Measurements from ENCODE around the gene DR1.
A peak's percentile ranks its signal among the peaks of the same experiment; 100 is the strongest.

Gene DR1

DNA sequence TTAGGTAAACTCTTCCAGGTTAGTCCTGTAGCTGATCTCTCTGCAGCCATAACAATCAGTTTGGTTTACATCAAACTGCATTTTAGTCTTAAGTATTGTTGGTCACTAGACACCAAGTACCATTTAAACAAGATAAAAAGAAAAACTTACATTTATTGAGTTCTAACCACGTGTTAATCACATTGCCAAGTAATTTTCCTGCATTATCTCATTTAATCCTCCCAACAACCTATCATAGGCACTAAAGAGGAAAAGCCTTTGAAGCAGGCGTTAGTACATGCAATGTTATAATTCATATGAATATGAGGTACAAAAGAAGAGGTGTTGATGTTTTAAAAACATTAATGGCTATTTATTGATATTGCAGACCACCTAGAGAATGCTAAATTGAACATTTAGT is 9.0 kb downstream of the DR1 start:
- Histone ChIP-seq H3K79me2 (ENCODE audit: control insufficient read depth, insufficient read depth, low read length, poor library complexity) (peaks cover 6% of the 10 kb centered on the region), H3K9ac (ENCODE audit: low read length) (no peak overlapping the region), H3K23ac (ENCODE audit: low read length) (no peak overlapping the region), H2BK12ac (ENCODE audit: low read length) (no peak overlapping the region), H2AK5ac (ENCODE audit: low read length) (no peak overlapping the region), H3K79me1 (ENCODE audit: low read length) (no peaks in the 10 kb centered on the region), H2AFZ (ENCODE audit: insufficient read depth, low read length, poor library complexity) (no peak overlapping the region), H3K36me3 (ENCODE audit: control insufficient read depth in 1 of 2, insufficient read depth in 2 of 2, low read length in 2 of 2) (peaks cover 5 to 14% of the 10 kb centered on the region in 2 experiments), H4K12ac (ENCODE audit: low read depth, low read length) (no peak overlapping the region), H3K4me2 (ENCODE audit: low read length) (no peak overlapping the region), H4K91ac (ENCODE audit: low read depth, low read length) (no peak overlapping the region), H3K9me3 (ENCODE audit: insufficient read depth, low read depth, low read length) (no peaks in the 10 kb centered on the region), H3K18ac (ENCODE audit: low read length) (no peak overlapping the region), H3K27me3 (ENCODE audit: insufficient read depth, low read length) (no peaks in the 10 kb centered on the region), H3K4me1 (ENCODE audit: control insufficient read depth in 1 of 2, insufficient read depth in 2 of 2, low read length in 2 of 2) (no peaks in the 10 kb centered on the region), H3K4me3 (ENCODE audit: low read depth, low read length) (no peak overlapping the region), H4K8ac (ENCODE audit: low read depth, low read length) (no peak overlapping the region), H3K14ac (ENCODE audit: low read length) (no peak overlapping the region), H2BK120ac (ENCODE audit: insufficient read depth, low read length, poor library complexity) (no peak overlapping the region), H3K27ac (ENCODE audit: low read depth, low read length) (no peak overlapping the region), H2BK5ac (ENCODE audit: low read depth, low read length, poor library complexity) (no peak overlapping the region), H3K4ac (ENCODE audit: low read depth, low read length) (no peak overlapping the region)
- DNase-seq, result no peak
- no CpG with 5 or more reads among the region's 2 CpGs for WGBS (ENCODE audit: extremely low coverage, insufficient coverage, insufficient read length)

DNA sequence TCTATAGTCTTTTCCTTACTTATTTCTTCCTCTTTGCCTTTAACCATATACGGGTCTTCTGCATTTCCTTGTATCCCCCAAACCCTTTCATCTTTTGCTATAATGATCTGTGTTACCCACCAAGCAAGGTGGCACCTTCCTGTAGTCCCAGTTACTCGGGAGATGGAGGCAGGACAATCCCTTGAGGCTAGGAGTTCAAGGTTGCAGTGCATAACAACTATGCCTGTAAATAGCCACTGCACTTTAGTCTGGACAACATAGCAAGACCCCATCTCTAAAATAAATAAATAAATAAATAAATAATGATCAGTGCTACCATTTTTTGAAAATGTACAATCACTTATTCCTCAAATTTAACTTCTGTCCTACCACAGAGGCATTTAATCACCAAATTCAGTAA is 11.5 kb downstream of the DR1 start:
- Histone ChIP-seq H3K79me1 (ENCODE audit: low read length) (no peaks in the 10 kb centered on the region), H3K9me3 (ENCODE audit: insufficient read depth, low read depth, low read length) (no peaks in the 10 kb centered on the region), H3K4me3 (ENCODE audit: low read depth, low read length) (no peak overlapping the region), H3K18ac (ENCODE audit: low read length) (no peak overlapping the region), H2BK12ac (ENCODE audit: low read length) (no peak overlapping the region), H2AK5ac (ENCODE audit: low read length) (no peak overlapping the region), H4K8ac (ENCODE audit: low read depth, low read length) (no peak overlapping the region), H3K27ac (ENCODE audit: low read depth, low read length) (no peak overlapping the region), H3K4me2 (ENCODE audit: low read length) (no peak overlapping the region), H4K12ac (ENCODE audit: low read depth, low read length) (no peak overlapping the region), H2AFZ (ENCODE audit: insufficient read depth, low read length, poor library complexity) (no peak overlapping the region), H3K23ac (ENCODE audit: low read length) (no peak overlapping the region), H3K9ac (ENCODE audit: low read length) (no peak overlapping the region), H3K14ac (ENCODE audit: low read length) (no peak overlapping the region), H4K91ac (ENCODE audit: low read depth, low read length) (no peak overlapping the region), H3K36me3 (ENCODE audit: control insufficient read depth in 1 of 2, insufficient read depth in 2 of 2, low read length in 2 of 2) (peaks cover 5 to 14% of the 10 kb centered on the region in 2 experiments), H2BK120ac (ENCODE audit: insufficient read depth, low read length, poor library complexity) (no peak overlapping the region), H3K27me3 (ENCODE audit: insufficient read depth, low read length) (no peaks in the 10 kb centered on the region), H3K79me2 (ENCODE audit: control insufficient read depth, insufficient read depth, low read length, poor library complexity) (peaks cover 2% of the 10 kb centered on the region), H2BK5ac (ENCODE audit: low read depth, low read length, poor library complexity) (no peak overlapping the region), H3K4ac (ENCODE audit: low read depth, low read length) (no peak overlapping the region), H3K4me1 (ENCODE audit: control insufficient read depth in 1 of 2, insufficient read depth in 2 of 2, low read length in 2 of 2) (no peaks in the 10 kb centered on the region)
- no peak for DNase-seq
- WGBS (ENCODE audit: extremely low coverage, insufficient coverage, insufficient read length), result no CpG with 5 or more reads among the region's 2 CpGs

DNA sequence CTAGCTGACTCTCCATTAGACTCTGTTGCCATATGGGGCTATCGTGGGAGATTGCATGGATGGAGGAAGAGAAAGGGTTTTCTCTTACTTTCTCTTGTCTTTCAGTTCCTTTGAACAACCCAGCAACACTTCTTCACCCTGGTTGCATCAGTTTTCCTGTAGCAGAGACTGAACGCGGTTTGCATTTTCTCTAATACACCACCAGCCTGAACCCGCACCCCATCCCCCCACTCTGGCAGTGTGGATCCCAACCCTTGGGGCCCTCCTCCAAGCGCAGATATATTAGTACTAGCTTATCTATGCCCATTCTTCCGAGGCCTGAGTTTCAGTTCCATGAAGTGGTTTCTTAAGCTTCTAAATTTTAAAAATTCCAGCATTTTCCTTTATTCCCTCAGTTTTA is 12.6 kb downstream of the DR1 start:
- Histone ChIP-seq H4K12ac (ENCODE audit: low read depth, low read length) (no peak overlapping the region), H3K14ac (ENCODE audit: low read length) (no peak overlapping the region), H2BK120ac (ENCODE audit: insufficient read depth, low read length, poor library complexity) (no peak overlapping the region), H2AFZ (ENCODE audit: insufficient read depth, low read length, poor library complexity) (no peak overlapping the region), H3K4me3 (ENCODE audit: low read depth, low read length) (no peak overlapping the region), H2AK5ac (ENCODE audit: low read length) (no peak overlapping the region), H3K4me2 (ENCODE audit: low read length) (no peak overlapping the region), H4K91ac (ENCODE audit: low read depth, low read length) (no peak overlapping the region), H3K79me1 (ENCODE audit: low read length) (no peaks in the 10 kb centered on the region), H3K4me1 (ENCODE audit: control insufficient read depth in 1 of 2, insufficient read depth in 2 of 2, low read length in 2 of 2) (no peaks in the 10 kb centered on the region), H3K27me3 (ENCODE audit: insufficient read depth, low read length) (no peaks in the 10 kb centered on the region), H3K36me3 (ENCODE audit: control insufficient read depth in 1 of 2, insufficient read depth in 2 of 2, low read length in 2 of 2) (peaks cover 5 to 11% of the 10 kb centered on the region in 2 experiments), H2BK5ac (ENCODE audit: low read depth, low read length, poor library complexity) (no peak overlapping the region), H3K4ac (ENCODE audit: low read depth, low read length) (no peak overlapping the region), H2BK12ac (ENCODE audit: low read length) (no peak overlapping the region), H3K23ac (ENCODE audit: low read length) (peak overlapping the region; percentile 15), H3K18ac (ENCODE audit: low read length) (no peak overlapping the region), H3K9me3 (ENCODE audit: insufficient read depth, low read depth, low read length) (no peaks in the 10 kb centered on the region), H3K79me2 (ENCODE audit: control insufficient read depth, insufficient read depth, low read length, poor library complexity) (peaks cover 2% of the 10 kb centered on the region), H3K9ac (ENCODE audit: low read length) (no peak overlapping the region), H4K8ac (ENCODE audit: low read depth, low read length) (no peak overlapping the region), H3K27ac (ENCODE audit: low read depth, low read length) (no peak overlapping the region)
- WGBS (ENCODE audit: extremely low coverage, insufficient coverage, insufficient read length), result no CpG with 5 or more reads among the region's 6 CpGs
- no peak for DNase-seq

DNA sequence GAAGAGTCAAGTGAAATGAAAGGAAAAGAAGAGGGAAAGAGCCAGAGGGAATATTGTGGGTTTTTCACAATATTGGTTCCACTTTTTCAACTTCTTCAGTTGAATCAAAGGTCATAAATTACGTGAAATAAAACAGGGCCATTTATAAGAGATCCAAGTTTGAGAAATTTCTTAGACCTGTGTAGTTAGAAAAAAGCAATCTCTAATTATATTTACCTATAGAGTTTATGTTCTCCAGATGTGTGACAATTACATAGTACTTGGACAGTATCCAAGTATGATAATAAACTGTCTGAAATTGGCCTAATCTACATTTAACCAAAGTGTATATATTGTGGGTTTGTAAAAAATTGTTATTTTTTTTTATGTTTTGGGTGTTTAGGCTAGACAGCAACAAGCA is 14.4 kb downstream of the DR1 start:
- Histone ChIP-seq H3K4me3 (ENCODE audit: low read depth, low read length) (no peak overlapping the region), H2BK5ac (ENCODE audit: low read depth, low read length, poor library complexity) (no peak overlapping the region), H4K12ac (ENCODE audit: low read depth, low read length) (no peak overlapping the region), H3K4ac (ENCODE audit: low read depth, low read length) (no peak overlapping the region), H2BK12ac (ENCODE audit: low read length) (no peak overlapping the region), H3K4me2 (ENCODE audit: low read length) (no peak overlapping the region), H3K4me1 (ENCODE audit: control insufficient read depth in 1 of 2, insufficient read depth in 2 of 2, low read length in 2 of 2) (no peaks in the 10 kb centered on the region), H3K9me3 (ENCODE audit: insufficient read depth, low read depth, low read length) (no peaks in the 10 kb centered on the region), H3K9ac (ENCODE audit: low read length) (no peak overlapping the region), H2AFZ (ENCODE audit: insufficient read depth, low read length, poor library complexity) (no peak overlapping the region), H2AK5ac (ENCODE audit: low read length) (no peak overlapping the region), H3K79me1 (ENCODE audit: low read length) (no peaks in the 10 kb centered on the region), H3K27me3 (ENCODE audit: insufficient read depth, low read length) (no peaks in the 10 kb centered on the region), H3K23ac (ENCODE audit: low read length) (no peak overlapping the region), H4K91ac (ENCODE audit: low read depth, low read length) (no peak overlapping the region), H4K8ac (ENCODE audit: low read depth, low read length) (no peak overlapping the region), H3K18ac (ENCODE audit: low read length) (no peak overlapping the region), H3K27ac (ENCODE audit: low read depth, low read length) (no peak overlapping the region), H3K36me3 (ENCODE audit: control insufficient read depth in 1 of 2, insufficient read depth in 2 of 2, low read length in 2 of 2) (peaks cover 5 to 11% of the 10 kb centered on the region in 2 experiments), H2BK120ac (ENCODE audit: insufficient read depth, low read length, poor library complexity) (no peak overlapping the region), H3K79me2 (ENCODE audit: control insufficient read depth, insufficient read depth, low read length, poor library complexity) (peaks cover 2% of the 10 kb centered on the region), H3K14ac (ENCODE audit: low read length) (no peak overlapping the region)
- no peak for DNase-seq
- WGBS (ENCODE audit: extremely low coverage, insufficient coverage, insufficient read length), result no CpG with 5 or more reads among the region's 1 CpG
